OCI-LY1 (cell line): Measurements from ENCODE around the gene COMMD10.

ENCODE experiments used
- EZH2 ChIP-seq: fragments of 200-600 bp; sonication (generic), shearing (Covaris generic); IDR thresholded peaks from 2 replicates; pipeline ENCODE4 v1.8.0; 2017; ENCODE audit warnings: borderline replicate concordance, mixed run types, mild to moderate bottlenecking, antibody characterized with exemption, low read length, moderate library complexity, mixed read lengths
- TF ChIP-seq, protein P1 (sequence below): fragments of 200-600 bp; sonication (generic), shearing (Covaris generic); IDR thresholded peaks from 2 replicates; pipeline ENCODE4 v1.5.1; 2017; ENCODE audit warnings: mild to moderate bottlenecking, antibody characterized with exemption, low read length, moderate library complexity, mixed read lengths

DNA sequence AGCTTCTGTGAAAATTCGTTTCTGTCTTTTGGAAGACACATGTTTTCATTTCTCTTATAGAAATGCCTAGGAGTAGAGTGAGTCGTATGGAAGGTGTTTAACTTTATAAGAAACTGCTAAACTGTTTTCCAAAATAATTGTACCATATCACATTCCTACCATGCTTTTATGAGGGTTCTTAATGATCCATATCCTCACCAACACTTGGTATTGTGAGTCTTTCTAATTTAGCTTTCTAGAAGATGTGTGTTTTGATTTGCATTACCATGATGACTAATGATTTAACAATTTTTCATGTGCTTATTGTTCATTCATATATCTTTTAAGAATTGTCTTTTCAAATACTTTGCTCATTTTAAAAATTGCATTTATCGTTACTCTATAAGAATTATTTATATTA, 223.6 kb downstream of the COMMD10 start:
- TF ChIP-seq, protein P1, sequence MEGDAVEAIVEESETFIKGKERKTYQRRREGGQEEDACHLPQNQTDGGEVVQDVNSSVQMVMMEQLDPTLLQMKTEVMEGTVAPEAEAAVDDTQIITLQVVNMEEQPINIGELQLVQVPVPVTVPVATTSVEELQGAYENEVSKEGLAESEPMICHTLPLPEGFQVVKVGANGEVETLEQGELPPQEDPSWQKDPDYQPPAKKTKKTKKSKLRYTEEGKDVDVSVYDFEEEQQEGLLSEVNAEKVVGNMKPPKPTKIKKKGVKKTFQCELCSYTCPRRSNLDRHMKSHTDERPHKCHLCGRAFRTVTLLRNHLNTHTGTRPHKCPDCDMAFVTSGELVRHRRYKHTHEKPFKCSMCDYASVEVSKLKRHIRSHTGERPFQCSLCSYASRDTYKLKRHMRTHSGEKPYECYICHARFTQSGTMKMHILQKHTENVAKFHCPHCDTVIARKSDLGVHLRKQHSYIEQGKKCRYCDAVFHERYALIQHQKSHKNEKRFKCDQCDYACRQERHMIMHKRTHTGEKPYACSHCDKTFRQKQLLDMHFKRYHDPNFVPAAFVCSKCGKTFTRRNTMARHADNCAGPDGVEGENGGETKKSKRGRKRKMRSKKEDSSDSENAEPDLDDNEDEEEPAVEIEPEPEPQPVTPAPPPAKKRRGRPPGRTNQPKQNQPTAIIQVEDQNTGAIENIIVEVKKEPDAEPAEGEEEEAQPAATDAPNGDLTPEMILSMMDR, result no peak
- TF ChIP-seq EZH2, result no peak
